Neural progenitor cell (in vitro differentiated cells): ENCODE measurements around the gene SOX11.

Experiments used
- CTCF ChIP-seq: fragments of 200-600 bp; sonication (generic); IDR thresholded peaks from 2 replicates; pipeline ENCODE4 v1.5.1; 2017; ENCODE audit warnings: antibody characterized with exemption, mild to moderate bottlenecking
- EZH2 ChIP-seq: fragments of 200-600 bp; sonication (generic); IDR thresholded peaks from 2 replicates; pipeline ENCODE4 v1.6.1; 2017; ENCODE audit warnings: antibody characterized with exemption, mild to moderate bottlenecking, moderate library complexity
- EZH2phosphoT487 ChIP-seq: fragments of 200-600 bp; sonication (generic); IDR thresholded peaks from 2 replicates; pipeline ENCODE4 v1.6.1; 2017; ENCODE audit warnings: antibody characterized with exemption

DNA sequence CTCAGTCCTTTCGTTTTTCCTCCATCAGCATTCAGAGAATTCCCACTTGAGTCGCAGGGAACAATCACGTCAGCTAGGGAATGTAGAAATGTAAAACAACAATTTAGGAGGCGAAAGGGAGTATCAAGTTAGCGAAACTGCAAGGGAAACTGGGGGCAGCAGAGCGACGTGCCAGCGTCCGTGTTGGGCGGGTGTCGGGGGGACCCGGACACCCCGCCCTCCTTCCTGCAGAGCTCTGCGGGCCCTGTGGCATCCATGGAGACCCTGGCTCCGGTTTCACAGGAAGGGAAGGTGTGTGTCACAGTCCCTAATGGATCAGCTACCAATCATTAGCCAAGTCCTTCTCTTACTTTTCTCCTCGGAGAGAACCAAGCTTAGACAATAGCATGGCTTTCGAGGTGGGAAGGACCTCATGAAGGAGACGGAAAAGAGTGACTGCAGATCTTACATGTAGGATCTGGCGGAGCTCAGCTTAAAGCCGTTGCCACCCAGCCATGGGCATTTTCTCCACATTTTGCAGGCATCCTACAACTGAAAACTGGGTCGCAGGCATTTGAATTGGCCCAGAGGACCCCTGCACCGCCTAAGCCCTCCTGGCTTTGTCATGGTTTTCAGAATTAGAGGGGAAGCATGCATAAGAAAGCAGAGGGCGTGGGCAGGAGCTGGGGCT, 33.7 kb downstream of the SOX11 start:
- TF ChIP-seq EZH2 (no peak), CTCF (peak; percentile 37), EZH2phosphoT487 (no peak)
